Fibroblast of mammary gland (primary cell): ENCODE data around the gene MRNIP.
"Not testable (repeated sequence)": the region's sequence is repeated elsewhere in the genome, so short reads cannot be mapped to it uniquely, and the experiment has no call there.

Experiments used
- DNase-seq: peaks from one replicate; pipeline ENCODE4 v3.0.0-alpha.2; 2010; ENCODE audit warnings: low read depth
- H3K4me3 ChIP-seq: 2 replicates; pipeline ENCODE4 v1.5.1; 2011; ENCODE audit warnings: low read depth, mild to moderate bottlenecking, low read length, moderate library complexity; ENCODE audit not compliant: control insufficient read depth
- TF ChIP-seq, protein P1 (sequence below): conservative IDR thresholded peaks from 2 replicates; pipeline ENCODE4 v1.5.1; 2011; ENCODE audit warnings: low read depth, low read length, inconsistent platforms; ENCODE audit not compliant: control insufficient read depth, insufficient read depth

The MRNIP gene

DNA sequence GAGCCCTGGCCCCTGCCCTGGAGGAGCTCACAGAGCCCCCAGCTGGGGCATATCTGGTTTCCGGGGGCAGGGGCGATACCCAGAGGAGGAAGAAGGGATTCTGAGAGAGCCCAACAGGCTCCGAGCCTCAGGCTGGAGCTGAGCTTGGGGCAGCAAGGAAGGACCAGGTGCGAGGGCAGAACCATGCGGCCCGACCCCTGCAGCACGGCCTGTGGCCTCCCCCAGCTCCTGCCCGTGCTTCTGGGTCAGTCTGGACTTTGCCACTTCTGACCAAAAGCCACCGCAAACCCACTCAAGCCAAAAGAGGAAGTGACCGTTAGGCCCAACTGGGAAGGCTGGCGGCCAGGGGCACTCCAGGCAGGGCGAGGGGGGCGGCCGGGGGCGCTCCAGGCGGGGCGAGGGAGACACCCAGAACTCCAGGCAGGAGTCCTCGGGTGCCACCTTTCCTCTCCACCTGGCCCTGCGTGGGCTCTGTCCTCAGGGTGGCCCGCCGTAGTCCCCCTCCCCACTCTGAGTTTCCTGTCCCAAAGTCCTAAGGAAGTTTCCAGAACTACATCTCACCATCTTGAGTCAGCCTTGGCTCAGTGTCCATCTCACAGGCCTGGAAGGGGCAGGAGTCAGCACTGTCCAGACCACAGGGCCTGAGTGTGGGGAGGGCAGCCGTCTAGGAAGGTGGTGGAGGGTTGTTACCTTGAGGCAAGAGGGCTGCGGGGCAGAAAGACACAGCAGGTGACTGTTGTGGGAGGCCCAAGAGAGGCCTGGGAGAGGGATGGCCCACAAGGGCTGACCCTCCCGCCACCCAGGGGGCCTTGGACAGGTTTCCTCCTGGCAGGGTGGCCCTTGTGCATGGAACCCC, 65.8 kb downstream of the MRNIP start:
- no peak overlapping the region for H3K4me3 ChIP-seq
- TF ChIP-seq, protein P1, sequence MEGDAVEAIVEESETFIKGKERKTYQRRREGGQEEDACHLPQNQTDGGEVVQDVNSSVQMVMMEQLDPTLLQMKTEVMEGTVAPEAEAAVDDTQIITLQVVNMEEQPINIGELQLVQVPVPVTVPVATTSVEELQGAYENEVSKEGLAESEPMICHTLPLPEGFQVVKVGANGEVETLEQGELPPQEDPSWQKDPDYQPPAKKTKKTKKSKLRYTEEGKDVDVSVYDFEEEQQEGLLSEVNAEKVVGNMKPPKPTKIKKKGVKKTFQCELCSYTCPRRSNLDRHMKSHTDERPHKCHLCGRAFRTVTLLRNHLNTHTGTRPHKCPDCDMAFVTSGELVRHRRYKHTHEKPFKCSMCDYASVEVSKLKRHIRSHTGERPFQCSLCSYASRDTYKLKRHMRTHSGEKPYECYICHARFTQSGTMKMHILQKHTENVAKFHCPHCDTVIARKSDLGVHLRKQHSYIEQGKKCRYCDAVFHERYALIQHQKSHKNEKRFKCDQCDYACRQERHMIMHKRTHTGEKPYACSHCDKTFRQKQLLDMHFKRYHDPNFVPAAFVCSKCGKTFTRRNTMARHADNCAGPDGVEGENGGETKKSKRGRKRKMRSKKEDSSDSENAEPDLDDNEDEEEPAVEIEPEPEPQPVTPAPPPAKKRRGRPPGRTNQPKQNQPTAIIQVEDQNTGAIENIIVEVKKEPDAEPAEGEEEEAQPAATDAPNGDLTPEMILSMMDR = no peak
- no peak for DNase-seq

DNA sequence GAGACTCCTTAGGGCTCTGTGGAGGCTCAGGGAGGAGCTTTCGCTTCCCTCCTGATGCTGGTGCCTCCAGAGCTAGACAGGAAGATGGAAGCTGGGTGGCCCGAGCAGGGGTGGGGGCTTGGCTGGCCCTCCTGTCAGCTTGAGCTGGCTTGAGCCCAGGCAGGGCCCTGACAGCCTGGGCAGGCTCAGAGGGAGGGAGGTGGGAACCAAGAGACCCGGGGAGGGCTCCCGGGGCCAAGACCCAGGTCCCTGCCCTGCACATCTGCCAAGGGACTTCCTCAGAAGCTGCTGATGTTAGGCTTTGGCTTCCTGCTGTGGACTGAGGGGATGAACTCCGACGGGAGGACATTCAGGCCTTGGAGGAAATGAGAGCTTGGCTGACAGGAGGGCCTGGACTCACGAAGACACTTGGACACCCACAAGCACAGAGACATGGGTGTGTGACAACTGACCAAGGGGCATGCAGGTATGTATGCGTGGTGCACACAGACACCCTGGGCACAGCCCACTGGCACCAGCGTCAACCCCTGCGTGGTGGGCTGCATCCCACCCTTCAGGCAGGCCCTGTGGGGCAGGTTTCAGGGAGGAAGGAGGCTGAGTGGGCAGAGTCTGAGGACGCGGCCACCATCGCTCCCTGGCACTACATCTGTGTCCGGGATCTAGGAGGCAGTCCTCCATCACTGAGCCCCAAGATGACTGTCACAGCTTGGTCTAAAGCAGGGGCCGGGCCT, 66.6 kb downstream of the MRNIP start:
- DNase-seq = no peak
- TF ChIP-seq, protein P1 = no peak
- no peak overlapping the region for H3K4me3 ChIP-seq

DNA sequence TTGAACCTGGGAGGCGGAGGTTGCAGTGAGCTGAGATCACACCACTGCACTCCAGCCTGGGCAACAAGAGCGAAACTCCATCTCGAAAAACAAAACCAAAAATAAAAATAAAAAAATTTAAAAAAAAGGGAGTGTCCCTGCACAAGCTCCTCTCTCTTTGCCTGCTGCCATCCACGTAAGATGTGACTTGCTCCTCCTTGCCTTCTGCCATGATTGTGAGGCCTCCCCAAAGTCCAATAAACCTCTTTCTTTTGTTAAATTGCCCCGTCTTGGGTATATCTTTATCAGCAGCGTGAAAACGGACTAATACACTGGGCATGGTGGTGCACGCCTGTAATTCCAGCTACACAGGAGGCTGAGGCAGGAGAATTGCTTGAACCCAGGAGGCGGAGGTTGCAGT, 69.3 kb downstream of the MRNIP start:
- H3K4me3 ChIP-seq, DNase-seq: not testable (repeated sequence)

DNA sequence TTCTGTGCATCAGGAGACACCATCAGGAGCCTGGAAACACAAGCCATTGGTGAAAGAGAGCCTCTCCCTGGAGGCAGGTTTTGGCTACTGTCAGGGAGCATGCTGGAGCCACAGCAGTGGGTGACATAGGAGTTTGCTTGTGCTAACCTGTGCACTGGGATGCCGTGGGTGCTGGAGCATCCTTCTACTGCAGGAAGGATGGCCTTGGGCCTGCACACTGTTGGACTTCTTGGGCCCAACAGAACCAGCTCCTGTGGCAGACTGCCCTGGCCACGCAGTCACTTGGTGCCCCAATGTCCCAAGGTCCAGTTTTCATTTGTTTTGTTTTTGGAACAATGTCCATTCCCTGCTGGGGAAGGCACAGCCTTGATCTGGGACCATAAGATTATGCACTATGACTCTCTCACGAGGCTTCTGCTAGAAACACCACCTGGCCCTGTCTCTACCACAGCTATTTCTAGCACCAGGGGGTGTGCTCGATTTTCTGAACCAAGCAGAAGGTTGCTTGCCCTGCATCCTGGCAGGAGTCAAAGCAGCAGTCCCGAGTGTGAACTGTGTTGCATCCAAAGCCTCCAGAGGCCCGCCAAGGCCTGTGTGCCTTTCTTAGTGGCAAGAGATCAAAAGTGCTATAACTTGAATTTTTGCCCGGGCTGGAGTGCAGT, 70.3 kb downstream of the MRNIP start:
- TF ChIP-seq, protein P1 = no peak
- H3K4me3 ChIP-seq = no peak overlapping the region
- DNase-seq = no peak
